Ascending aorta (tissue), 2 donors: ENCODE results near the gene TNFAIP8. TPM values are rescaled to one million over a fixed set of nuclear protein-coding genes. Genes with fewer than 3 reads are reported as not detected.

ENCODE experiments used
- DNase-seq, 2 donors: peaks; one replicate each; pipeline ENCODE4 v3.0.0-alpha.2; 2019; ENCODE audit warnings: low spot score in 2 of 2
- H3K27ac ChIP-seq, 2 donors: fragments of 200-600 bp; sonication (generic); one replicate each; pipeline ENCODE4 v1.5.1; 2016 to 2017; ENCODE audit warnings: mild to moderate bottlenecking in 1 of 2
- H3K27me3 ChIP-seq: fragments of 200-600 bp; sonication (generic); one replicate; pipeline ENCODE4 v1.5.1; 2017
- H3K36me3 ChIP-seq, 2 donors: fragments of 200-600 bp; sonication (generic); one replicate each; pipeline ENCODE4 v1.5.1; 2016
- H3K4me1 ChIP-seq, 2 donors: fragments of 200-600 bp; sonication (generic); one replicate each; pipeline ENCODE4 v1.5.1; 2016 to 2017; ENCODE audit warnings: mild to moderate bottlenecking in 1 of 2
- H3K4me3 ChIP-seq, 2 donors: fragments of 200-600 bp; sonication (generic); one replicate each; pipeline ENCODE4 v1.5.1; 2016 to 2017; ENCODE audit warnings: mild to moderate bottlenecking in 1 of 2
- H3K9me3 ChIP-seq, 2 donors: fragments of 200-600 bp; sonication (generic); one replicate each; pipeline ENCODE4 v1.5.1; 2016
- intact Hi-C: fragments of 100-400 bp; cut with DNase I; formaldehyde crosslinking; loops from one replicate; pipeline ENCODE4 v1.15.1; 2023
- total RNA-seq: library from RNA; depleted of rRNA; stranded (reverse); fragments of >200 nt; gene quantifications from one replicate; pipeline ENCODE4 v1.1.0, GENCODE V29; 2016
- TF ChIP-seq, protein P1 (sequence below), 3 experiments: fragments of 200-600 bp in 2 of 3; fragments of 450-650 bp in 1 of 3; sonication (generic) in 2 of 3; IDR thresholded peaks; one replicate each; pipeline ENCODE4 v1.5.1; 2016 to 2019; ENCODE audit warnings: antibody characterized with exemption in 3 of 3, mild to moderate bottlenecking in 1 of 3, moderate library complexity in 1 of 3

TNFAIP8 gene
- total RNA-seq, 1 donor from 2014 or later, result 3.5 TPM

DNA sequence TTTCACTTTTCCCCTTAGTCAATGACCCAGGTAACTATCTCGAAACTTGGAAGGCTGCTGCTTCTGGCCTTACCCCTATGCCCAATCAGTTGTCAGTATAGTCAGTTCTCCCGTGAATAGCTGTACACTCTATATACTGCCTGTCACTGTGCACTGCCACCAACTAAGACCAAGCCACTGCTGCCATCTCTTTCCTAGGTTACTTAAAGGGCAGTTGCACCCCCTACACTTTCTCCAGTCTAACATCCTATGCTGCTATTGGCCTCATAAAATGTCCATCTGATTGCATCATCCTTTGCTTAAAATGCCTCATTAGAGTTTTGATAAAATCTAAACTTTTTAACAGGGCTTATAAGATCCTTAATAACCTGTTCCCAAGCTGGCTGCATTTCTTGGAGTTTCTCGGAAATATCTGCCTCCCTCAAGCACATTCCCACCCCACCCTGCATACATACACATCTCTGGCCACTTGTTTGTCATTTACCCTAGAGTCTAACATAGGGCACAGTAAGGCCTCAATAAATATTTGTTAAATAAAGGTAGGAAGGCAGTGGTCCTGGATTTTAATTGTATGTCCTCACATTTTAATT, 32.8 kb upstream of the TNFAIP8 start:
- no peaks in the 10 kb centered on the region for H3K36me3 ChIP-seq
- intact Hi-C loops, result loop anchor here (5.0 kb wide), 1 partner anchor 36 kb away; no protein-coding TSS in a partner anchor
- H3K4me3 ChIP-seq, result no peak overlapping the region
- H3K9me3 ChIP-seq, result no peaks in the 10 kb centered on the region
- no peak for DNase-seq
- H3K4me1 ChIP-seq, result peaks cover 4 to 13% of the 10 kb centered on the region in 2 donors
- peak overlapping the region; percentile 80 to 82 for H3K27ac ChIP-seq
- TF ChIP-seq, protein P1, sequence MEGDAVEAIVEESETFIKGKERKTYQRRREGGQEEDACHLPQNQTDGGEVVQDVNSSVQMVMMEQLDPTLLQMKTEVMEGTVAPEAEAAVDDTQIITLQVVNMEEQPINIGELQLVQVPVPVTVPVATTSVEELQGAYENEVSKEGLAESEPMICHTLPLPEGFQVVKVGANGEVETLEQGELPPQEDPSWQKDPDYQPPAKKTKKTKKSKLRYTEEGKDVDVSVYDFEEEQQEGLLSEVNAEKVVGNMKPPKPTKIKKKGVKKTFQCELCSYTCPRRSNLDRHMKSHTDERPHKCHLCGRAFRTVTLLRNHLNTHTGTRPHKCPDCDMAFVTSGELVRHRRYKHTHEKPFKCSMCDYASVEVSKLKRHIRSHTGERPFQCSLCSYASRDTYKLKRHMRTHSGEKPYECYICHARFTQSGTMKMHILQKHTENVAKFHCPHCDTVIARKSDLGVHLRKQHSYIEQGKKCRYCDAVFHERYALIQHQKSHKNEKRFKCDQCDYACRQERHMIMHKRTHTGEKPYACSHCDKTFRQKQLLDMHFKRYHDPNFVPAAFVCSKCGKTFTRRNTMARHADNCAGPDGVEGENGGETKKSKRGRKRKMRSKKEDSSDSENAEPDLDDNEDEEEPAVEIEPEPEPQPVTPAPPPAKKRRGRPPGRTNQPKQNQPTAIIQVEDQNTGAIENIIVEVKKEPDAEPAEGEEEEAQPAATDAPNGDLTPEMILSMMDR (IDR thresholded peaks at IDR 0.05), result no peak
- H3K27me3 ChIP-seq, result no peaks in the 10 kb centered on the region

- TF ChIP-seq, protein P1 (IDR thresholded peaks at IDR 0.05), result no peak
- Histone ChIP-seq H3K27ac (peak overlapping the region; percentile 80 to 82), H3K4me3 (peak overlapping the region in 1 of 2 donors; percentile 34), H3K4me1 (peaks cover 4 to 18% of the 10 kb centered on the region in 2 donors), H3K27me3 (no peaks in the 10 kb centered on the region), H3K36me3 (no peaks in the 10 kb centered on the region), H3K9me3 (no peaks in the 10 kb centered on the region)
- DNase-seq, result no peak
- intact Hi-C loops, result loop anchor here (5.0 kb wide), 1 partner anchor 36 kb away; no protein-coding TSS in a partner anchor
Observed at GRCh38 chr5:119323601-119324000, 32.2 kb upstream of the TNFAIP8 start.

- Histone ChIP-seq H3K27ac (peak overlapping the region; percentile 80 to 82), H3K36me3 (no peaks in the 10 kb centered on the region), H3K4me1 (peaks cover 4 to 20% of the 10 kb centered on the region in 2 donors), H3K4me3 (no peak overlapping the region), H3K9me3 (no peaks in the 10 kb centered on the region), H3K27me3 (no peaks in the 10 kb centered on the region)
- no peak for DNase-seq
- TF ChIP-seq, protein P1 (IDR thresholded peaks at IDR 0.05), result no peak
- intact Hi-C loops, result loop anchor here (1.0 to 5.0 kb wide), 3 partner anchors 22 to 57 kb away; no protein-coding TSS in a partner anchor
Observed at GRCh38 chr5:119324842-119325241, 31.0 kb upstream of the TNFAIP8 start.

DNA sequence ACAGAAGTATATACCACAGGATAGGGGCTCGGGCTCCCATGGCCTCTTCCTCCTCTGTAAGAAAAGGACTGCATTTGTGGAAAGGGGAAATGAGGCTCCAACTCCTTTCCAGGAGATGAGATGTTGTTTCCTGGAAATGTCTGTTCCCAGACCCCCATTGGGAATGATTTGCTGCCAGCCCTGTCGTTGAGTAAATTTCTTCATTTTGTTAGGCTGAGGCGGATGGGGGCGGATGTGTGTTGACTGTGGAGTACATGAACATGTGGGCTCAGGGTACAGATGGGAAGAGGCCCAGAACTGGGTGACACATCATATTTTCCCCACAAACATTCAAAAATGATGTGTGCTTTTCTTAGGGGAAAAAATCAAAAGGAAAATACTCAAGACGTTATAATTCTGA, 28.8 kb upstream of the TNFAIP8 start:
- intact Hi-C loops, result no loop called here
- no peaks in the 10 kb centered on the region for H3K36me3 ChIP-seq
- H3K27me3 ChIP-seq, result no peaks in the 10 kb centered on the region
- no peak overlapping the region for H3K4me3 ChIP-seq
- peaks cover 4 to 20% of the 10 kb centered on the region in 2 donors for H3K4me1 ChIP-seq
- peak overlapping the region; percentile 45 to 57 for H3K27ac ChIP-seq
- TF ChIP-seq, protein P1 (IDR thresholded peaks at IDR 0.05), result no peak
- no peaks in the 10 kb centered on the region for H3K9me3 ChIP-seq
- DNase-seq, result no peak

GRCh38 chr5:119328753-119329602, 26.8 kb upstream of the TNFAIP8 start:
- Histone ChIP-seq H3K36me3 (no peaks in the 10 kb centered on the region), H3K4me3 (no peak overlapping the region), H3K9me3 (no peaks in the 10 kb centered on the region), H3K27me3 (no peaks in the 10 kb centered on the region), H3K4me1 (peaks cover 0 to 10% of the 10 kb centered on the region in 2 donors), H3K27ac (peak overlapping the region; percentile 20 to 22)
- TF ChIP-seq, protein P1 (IDR thresholded peaks at IDR 0.05), result no peak
- intact Hi-C loops, result loop anchor here (2.0 kb wide), 1 partner anchor 26 kb away; no protein-coding TSS in a partner anchor
- no peak for DNase-seq
